Testis (tissue), 3 donors: Measurements from ENCODE around the gene LRRTM1. TPM values are rescaled to one million over a fixed set of nuclear protein-coding genes. Genes with fewer than 3 reads are reported as not detected.

Source experiments
- DNase-seq: peaks from one replicate; pipeline ENCODE4 v3.0.0-alpha.2; 2019
- H3K27ac ChIP-seq, 2 donors: fragments of 200-600 bp; sonication (generic); one replicate each; pipeline ENCODE4 v1.5.1; 2019
- H3K27me3 ChIP-seq: fragments of 200-600 bp; sonication (generic); one replicate; pipeline ENCODE4 v1.5.1; 2019
- H3K36me3 ChIP-seq: fragments of 200-600 bp; sonication (generic); one replicate; pipeline ENCODE4 v1.5.1; 2017; ENCODE audit warnings: low read depth; ENCODE audit errors: missing control alignments
- H3K4me1 ChIP-seq: fragments of 200-600 bp; sonication (generic); one replicate; pipeline ENCODE4 v1.5.1; 2019
- H3K4me3 ChIP-seq, 2 donors: fragments of 200-600 bp; sonication (generic); one replicate each; pipeline ENCODE4 v1.5.1; 2017 to 2019
- H3K9me3 ChIP-seq: fragments of 200-600 bp; sonication (generic); one replicate; pipeline ENCODE4 v1.5.1; 2017
- CTCF ChIP-seq, 3 experiments: fragments of 450-650 bp in 2 of 3; fragments of 200-600 bp in 1 of 3; sonication (generic) in 1 of 3; IDR thresholded peaks; one replicate each; pipeline ENCODE4 v1.5.1; 2016 to 2019; ENCODE audit warnings: antibody characterized with exemption in 3 of 3, mild to moderate bottlenecking in 2 of 3, moderate library complexity in 1 of 3
- POLR2A ChIP-seq: fragments of 450-650 bp; IDR thresholded peaks from one replicate; pipeline ENCODE4 v1.6.1; 2017; ENCODE audit warnings: antibody characterized with exemption, mild to moderate bottlenecking, moderate library complexity
- WGBS, 2 donors: methylation state at CpG; one replicate each; pipeline ENCODE4 v1.1.5; 2018; 5-methylcytosine and 5-hydroxymethylcytosine counted together
- intact Hi-C: fragments of 100-400 bp; cut with DNase I; formaldehyde crosslinking; loops from one replicate; pipeline ENCODE4 v1.15.1; 2023; ENCODE audit warnings: low total_unique reads
- polyA plus RNA-seq: library from polyadenylated mRNA; stranded (reverse); fragments of 350-450 nt; fragmentation: Illumina TruSeq; extraction: RNeasy Lipid Tissue Mini Kit (QIAGEN cat#74804); gene quantifications from one replicate; pipeline ENCODE4 v1.2.3, GENCODE V29; 2014; ENCODE audit warnings: low read depth, low replicate concordance; ENCODE audit not compliant: insufficient read depth
- total RNA-seq, 2 donors: library from RNA; depleted of rRNA; stranded (reverse); fragments of >200 nt; gene quantifications; one replicate each; pipeline ENCODE4 v1.2.3, GENCODE V29; 2016

LRRTM1 gene
- total and polyA plus RNA-seq, 3 donors from 2014 or later = 0.68 to 1.2 (median 1.1) TPM

- Histone ChIP-seq H3K27ac (no peak overlapping the region), H3K27me3 (no peaks in the 10 kb centered on the region), H3K9me3 (no peaks in the 10 kb centered on the region), H3K4me3 (no peak overlapping the region), H3K36me3 (no peaks in the 10 kb centered on the region), H3K4me1 (no peaks in the 10 kb centered on the region)
- intact Hi-C loops = no loop called here
- DNase-seq = no peak
- WGBS, 2 donors = 83 to 86% methylated on average over 3 of the region's 3 CpGs
- TF ChIP-seq CTCF (IDR thresholded peaks at IDR 0.05) (no peak), POLR2A (no peak)
These were observed 12.1 kb downstream of the LRRTM1 start for GRCh38 chr2:80292474-80292873.

- Histone ChIP-seq H3K9me3 (no peaks in the 10 kb centered on the region), H3K27me3 (no peaks in the 10 kb centered on the region), H3K36me3 (no peaks in the 10 kb centered on the region), H3K4me3 (no peak overlapping the region), H3K4me1 (no peaks in the 10 kb centered on the region), H3K27ac (no peak overlapping the region)
- 42 to 64% methylated on average over 1 of the region's 1 CpG for WGBS, 2 donors
- TF ChIP-seq CTCF (IDR thresholded peaks at IDR 0.05) = no peak
- intact Hi-C loops = no loop called here
- DNase-seq = no peak
These were observed 12.9 kb downstream of the LRRTM1 start for GRCh38 chr2:80291656-80292055.

- intact Hi-C loops = no loop called here
- no peak for TF ChIP-seq CTCF (IDR thresholded peaks at IDR 0.05)
- WGBS, 2 donors = 43 to 49% methylated on average over 5 of the region's 5 CpGs
- H3K4me3 ChIP-seq = no peak overlapping the region
- H3K36me3 ChIP-seq = no peaks in the 10 kb centered on the region
- H3K4me1 ChIP-seq = no peaks in the 10 kb centered on the region
- no peak overlapping the region for H3K27ac ChIP-seq
- H3K27me3 ChIP-seq = no peaks in the 10 kb centered on the region
- peak; percentile 34 for DNase-seq
- H3K9me3 ChIP-seq = no peaks in the 10 kb centered on the region
These were observed 16.0 kb downstream of the LRRTM1 start for GRCh38 chr2:80288576-80288975.

- no peaks in the 10 kb centered on the region for H3K4me1 ChIP-seq
- H3K27me3 ChIP-seq = no peaks in the 10 kb centered on the region
- TF ChIP-seq CTCF (IDR thresholded peaks at IDR 0.05) = no peak
- H3K4me3 ChIP-seq = no peak overlapping the region
- WGBS, 2 donors = 80 to 93% methylated on average over 1 of the region's 1 CpG
- no peaks in the 10 kb centered on the region for H3K36me3 ChIP-seq
- no peak for DNase-seq
- no peak overlapping the region for H3K27ac ChIP-seq
- intact Hi-C loops = no loop called here
- no peaks in the 10 kb centered on the region for H3K9me3 ChIP-seq
These were observed 23.5 kb downstream of the LRRTM1 start for GRCh38 chr2:80281049-80281448.

GRCh38 chr2:80280598-80280997 is 24.0 kb downstream of the LRRTM1 start:
- intact Hi-C loops = no loop called here
- Histone ChIP-seq H3K4me3 (no peak overlapping the region), H3K36me3 (no peaks in the 10 kb centered on the region), H3K27ac (no peak overlapping the region), H3K4me1 (no peaks in the 10 kb centered on the region), H3K9me3 (no peaks in the 10 kb centered on the region), H3K27me3 (no peaks in the 10 kb centered on the region)
- TF ChIP-seq POLR2A (no peak), CTCF (IDR thresholded peaks at IDR 0.05) (no peak)
- 83 to 94% methylated on average over 2 of the region's 2 CpGs for WGBS, 2 donors
- DNase-seq = no peak
